Mucosa of descending colon (tissue), 3 donors: ENCODE results near the gene SQOR. TPM values are rescaled to one million over a fixed set of nuclear protein-coding genes. Genes with fewer than 3 reads are reported as not detected.

Source experiments
- ATAC-seq: fragments of 200-7000 bp; cut with Tn5 transposase; one replicate; pipeline ENCODE4 v1.9.1; 2020; ENCODE audit warnings: mild to moderate bottlenecking, moderate library complexity
- DNase-seq, 3 donors: peaks; one replicate each; pipeline ENCODE4 v3.0.0-alpha.2; 2020
- H3K36me3 ChIP-seq: fragments of 200-600 bp; one replicate; pipeline ENCODE4 v1.8.0; 2021; ENCODE audit warnings: low read depth, mild to moderate bottlenecking
- H3K4me1 ChIP-seq: fragments of 200-600 bp; one replicate; pipeline ENCODE4 v1.8.0; 2021; ENCODE audit warnings: low read depth, mild to moderate bottlenecking
- H3K4me3 ChIP-seq: fragments of 200-600 bp; one replicate; pipeline ENCODE4 v1.8.0; 2021; ENCODE audit warnings: mild to moderate bottlenecking
- H3K9me3 ChIP-seq: fragments of 200-600 bp; one replicate; pipeline ENCODE4 v1.8.0; 2021; ENCODE audit warnings: mild to moderate bottlenecking
- intact Hi-C, 2 donors: fragments of 100-400 bp; cut with DNase I in 1 of 2; cut with micrococcal nuclease in 1 of 2; formaldehyde crosslinking; loops; one replicate each; pipeline versions ENCODE4 v1.11.0 to v1.11.1; 2022; cut with DNase I, micrococcal nuclease
- total RNA-seq, 3 donors: library from RNA; stranded (reverse); fragmentation: NEBNext Ultra II Directional in 2 of 3; extraction: Animal tissue kit (Norgen Biotek cat#: 25700) in 2 of 3; gene quantifications; one replicate each; pipeline versions ENCODE4 v1.2.1 to v1.2.4, GENCODE V29; 2021 to 2023
- TF ChIP-seq, protein P1 (sequence below): fragments of 200-600 bp; IDR thresholded peaks from one replicate; pipeline ENCODE4 v1.8.0; 2022; ENCODE audit warnings: antibody characterized with exemption, mild to moderate bottlenecking
- donor health status: DM: no; HTN: no; CAD: no; lungs with moderate emphysema.
- donor health status: DM: no; HTN: no; CAD: no.
- donor health status: DM: no; HTN: yes; CAD: no.

Gene SQOR
- total RNA-seq, 3 donors from 2014 or later = 197 to 409 (median 403) TPM

DNA sequence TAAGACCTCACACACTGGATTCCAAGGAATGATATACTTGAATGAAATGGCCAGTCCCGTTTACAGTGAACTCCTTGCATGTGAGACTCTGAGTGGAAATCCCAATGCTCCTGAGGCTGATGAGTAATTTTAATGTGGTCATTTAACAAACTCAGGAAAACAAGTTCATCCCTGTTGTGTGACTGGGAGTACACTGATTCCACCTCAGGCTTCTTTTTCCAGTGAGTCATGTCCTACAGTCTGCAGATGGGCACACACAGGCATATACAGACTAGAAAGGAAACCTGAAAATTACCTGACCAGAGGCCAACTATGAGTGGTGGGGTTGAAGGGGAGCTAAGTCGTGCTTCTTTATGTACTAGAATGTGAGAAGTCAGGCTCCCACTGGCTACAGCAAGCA lies 5.8 kb downstream of the SQOR start:
- Histone ChIP-seq H3K4me3 (no peak overlapping the region), H3K36me3 (no peaks in the 10 kb centered on the region), H3K9me3 (no peaks in the 10 kb centered on the region), H3K4me1 (peaks cover 76% of the 10 kb centered on the region)
- TF ChIP-seq, protein P1, sequence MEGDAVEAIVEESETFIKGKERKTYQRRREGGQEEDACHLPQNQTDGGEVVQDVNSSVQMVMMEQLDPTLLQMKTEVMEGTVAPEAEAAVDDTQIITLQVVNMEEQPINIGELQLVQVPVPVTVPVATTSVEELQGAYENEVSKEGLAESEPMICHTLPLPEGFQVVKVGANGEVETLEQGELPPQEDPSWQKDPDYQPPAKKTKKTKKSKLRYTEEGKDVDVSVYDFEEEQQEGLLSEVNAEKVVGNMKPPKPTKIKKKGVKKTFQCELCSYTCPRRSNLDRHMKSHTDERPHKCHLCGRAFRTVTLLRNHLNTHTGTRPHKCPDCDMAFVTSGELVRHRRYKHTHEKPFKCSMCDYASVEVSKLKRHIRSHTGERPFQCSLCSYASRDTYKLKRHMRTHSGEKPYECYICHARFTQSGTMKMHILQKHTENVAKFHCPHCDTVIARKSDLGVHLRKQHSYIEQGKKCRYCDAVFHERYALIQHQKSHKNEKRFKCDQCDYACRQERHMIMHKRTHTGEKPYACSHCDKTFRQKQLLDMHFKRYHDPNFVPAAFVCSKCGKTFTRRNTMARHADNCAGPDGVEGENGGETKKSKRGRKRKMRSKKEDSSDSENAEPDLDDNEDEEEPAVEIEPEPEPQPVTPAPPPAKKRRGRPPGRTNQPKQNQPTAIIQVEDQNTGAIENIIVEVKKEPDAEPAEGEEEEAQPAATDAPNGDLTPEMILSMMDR = no peak
- peak; percentile 43 for ATAC-seq
- intact Hi-C loops = no loop called here
- DNase-seq = no peak

DNA sequence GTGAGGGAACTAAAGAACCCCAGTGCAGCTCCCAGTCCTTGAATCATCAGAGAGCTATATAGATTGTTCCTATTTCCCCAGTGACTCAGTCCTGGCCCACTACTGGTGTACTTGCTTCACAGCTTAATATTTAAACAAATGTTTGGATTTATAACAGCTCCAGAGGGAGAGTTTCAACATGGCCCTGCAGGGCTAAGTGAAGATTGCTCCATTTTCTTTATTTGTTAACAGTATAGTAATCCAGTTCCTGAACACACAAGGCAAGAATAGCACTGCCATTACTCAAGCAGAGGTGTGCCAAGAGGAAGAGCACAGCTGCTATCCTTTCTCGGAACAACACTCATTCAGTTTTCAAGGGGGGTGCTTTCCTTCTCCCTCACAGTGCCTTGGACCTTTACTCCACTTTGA lies 6.5 kb downstream of the SQOR start:
- no peak overlapping the region for H3K4me3 ChIP-seq
- TF ChIP-seq, protein P1 = no peak
- intact Hi-C loops = no loop called here
- H3K4me1 ChIP-seq = peaks cover 83% of the 10 kb centered on the region
- H3K9me3 ChIP-seq = no peaks in the 10 kb centered on the region
- DNase-seq = peak in 1 of 3 donors; percentile 75
- no peaks in the 10 kb centered on the region for H3K36me3 ChIP-seq
- ATAC-seq = peak; percentile 76

DNA sequence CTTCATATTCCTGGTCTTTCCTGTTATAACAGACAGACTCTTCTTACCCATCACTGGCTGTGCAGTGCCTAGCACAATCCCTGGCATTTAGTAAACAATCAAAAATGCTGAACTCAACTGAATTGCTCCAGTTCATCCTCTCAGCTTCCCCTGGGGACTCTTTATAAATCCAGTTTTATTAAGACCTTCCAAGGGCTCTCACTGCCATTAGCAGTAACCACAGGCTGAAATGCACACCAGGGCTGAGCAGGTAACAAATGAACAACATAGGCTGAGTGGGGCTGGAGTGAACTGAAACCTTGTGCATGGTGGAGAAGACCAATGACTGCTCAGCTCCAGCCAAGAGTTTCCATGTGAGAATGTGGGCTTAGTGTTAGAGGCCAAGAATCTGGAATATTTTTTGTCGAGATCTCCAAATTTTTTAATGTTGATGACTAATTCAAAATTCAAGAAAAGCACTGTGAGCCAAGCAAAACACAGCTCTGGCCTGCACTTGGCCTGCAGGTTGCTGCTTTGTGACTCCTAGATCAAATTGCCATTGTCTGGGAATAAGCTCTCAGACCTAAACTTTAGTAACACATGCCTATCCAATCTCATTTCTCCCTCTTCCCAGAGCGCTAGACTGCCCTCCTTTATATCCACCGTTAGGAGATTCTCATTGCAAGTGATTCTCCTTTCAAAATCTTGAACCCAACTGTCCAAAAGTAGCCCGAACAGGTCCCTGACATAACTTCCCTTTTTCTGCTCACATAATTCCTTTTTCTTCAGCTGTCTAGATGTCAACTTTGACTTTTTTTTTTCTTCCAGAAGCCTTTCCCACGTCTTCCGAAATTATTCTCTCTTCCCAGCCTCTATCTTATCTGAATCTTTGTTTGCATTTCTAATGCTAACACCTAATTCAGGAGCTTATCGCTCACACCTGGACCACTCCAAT lies 7.4 kb downstream of the SQOR start:
- TF ChIP-seq, protein P1 = no peak
- Histone ChIP-seq H3K36me3 (no peaks in the 10 kb centered on the region), H3K4me3 (no peak overlapping the region), H3K4me1 (peaks cover 76% of the 10 kb centered on the region), H3K9me3 (no peaks in the 10 kb centered on the region)
- DNase-seq (no peak), ATAC-seq (no peak)
- intact Hi-C loops = no loop called here

DNA sequence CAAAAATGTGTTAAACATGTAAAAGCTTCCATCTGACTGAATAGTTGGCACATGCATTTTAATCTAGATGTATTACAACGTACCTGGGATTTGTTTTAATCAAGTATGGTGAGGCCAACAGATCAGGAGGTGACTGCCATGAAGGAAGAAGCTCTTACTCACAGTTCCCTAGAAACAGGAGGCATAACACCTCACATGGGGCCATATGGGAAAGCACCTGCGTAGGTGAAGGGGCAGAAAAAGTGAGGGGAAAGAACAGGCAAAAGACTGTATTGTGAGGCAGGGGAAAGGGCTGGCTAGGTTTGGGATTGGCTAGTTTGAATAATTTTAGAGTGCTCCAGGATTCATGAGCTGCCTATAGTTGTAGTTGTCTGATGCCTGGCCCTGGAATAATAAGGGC lies 9.6 kb downstream of the SQOR start:
- H3K4me1 ChIP-seq = peaks cover 80% of the 10 kb centered on the region
- no peaks in the 10 kb centered on the region for H3K36me3 ChIP-seq
- TF ChIP-seq, protein P1 = no peak
- no peaks in the 10 kb centered on the region for H3K9me3 ChIP-seq
- no peak for ATAC-seq
- DNase-seq = no peak
- no peak overlapping the region for H3K4me3 ChIP-seq
- intact Hi-C loops = no loop called here

DNA sequence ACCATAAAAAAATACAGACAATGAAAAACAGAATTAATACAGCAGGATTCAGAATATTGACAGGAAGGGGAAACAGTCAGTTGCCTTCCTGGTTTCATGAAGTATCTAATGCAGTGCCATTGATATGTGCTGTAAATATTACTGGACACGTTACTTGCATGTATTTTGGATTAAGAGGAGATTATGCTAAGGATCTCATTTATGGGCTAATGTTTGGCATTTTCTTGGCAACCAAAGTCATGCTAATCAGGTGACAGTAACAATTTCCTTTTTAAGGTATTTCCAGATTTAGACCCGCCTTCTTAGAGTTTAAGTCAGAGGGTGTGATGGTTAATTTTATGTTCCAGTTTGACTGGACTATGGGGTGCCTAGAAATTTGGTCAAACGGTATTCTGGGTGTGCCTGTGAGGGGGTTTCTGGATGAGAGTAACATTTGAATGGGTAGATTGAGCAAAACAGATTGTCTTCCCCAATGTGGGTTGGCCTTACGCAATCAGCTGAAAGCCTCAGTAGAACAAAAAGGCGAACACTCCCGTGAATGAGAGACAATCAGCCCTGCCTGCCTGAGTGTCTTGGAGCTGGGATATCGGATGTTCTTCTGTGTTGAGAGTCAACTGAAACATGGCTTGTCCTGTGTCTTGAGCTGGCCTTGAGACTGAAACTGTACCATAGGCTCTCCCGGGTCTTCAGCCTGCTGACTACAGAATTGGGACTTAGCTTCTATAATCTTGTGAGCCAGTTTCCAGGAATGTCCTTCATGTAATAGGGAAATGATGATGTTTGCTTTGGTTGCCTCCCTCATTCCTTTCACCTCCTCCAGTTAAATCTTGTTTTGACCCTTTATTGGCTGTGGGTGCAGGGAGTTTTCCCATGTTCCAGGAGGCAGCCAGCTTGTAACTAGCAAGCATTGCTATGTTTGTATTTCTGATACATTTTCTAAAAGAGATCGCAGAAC lies 10.5 kb downstream of the SQOR start:
- ATAC-seq (peak; percentile 58), DNase-seq (peak in 2 of 3 donors; percentile 35 to 72)
- Histone ChIP-seq H3K36me3 (no peaks in the 10 kb centered on the region), H3K4me1 (peaks cover 76% of the 10 kb centered on the region), H3K9me3 (no peaks in the 10 kb centered on the region), H3K4me3 (no peak overlapping the region)
- TF ChIP-seq, protein P1 = no peak
- intact Hi-C loops = no loop called here
